SU-DHL-6 (cell line): ENCODE data around the gene TBL3.

Source experiments
- CTCF ChIP-seq: fragments of 200-600 bp; sonication (generic); IDR thresholded peaks from one replicate; pipeline ENCODE4 v1.5.1; 2017; ENCODE audit warnings: antibody characterized with exemption, mild to moderate bottlenecking, low read length, moderate library complexity; ENCODE audit not compliant: insufficient read depth, poor library complexity, severe bottlenecking
- EZH2phosphoT487 ChIP-seq: fragments of 200-600 bp; sonication (generic), shearing (Covaris generic); conservative IDR thresholded peaks from 2 replicates; pipeline ENCODE4 v1.6.1; 2018; ENCODE audit warnings: mild to moderate bottlenecking, antibody characterized with exemption, low read length, moderate library complexity, mixed read lengths

GRCh38 chr16:2031081-2031577 lies 59.3 kb downstream of the TBL3 start:
- no peak for TF ChIP-seq CTCF
- TF ChIP-seq EZH2phosphoT487 = no peak
